ENCODE data around the gene MRTFA. TPM values are rescaled to one million over a fixed set of nuclear protein-coding genes. Genes with fewer than 3 reads are reported as not detected.

The MRTFA gene
- total RNA-seq, 3 donors from 2014 or later: 32.4 to 45.3 (median 35.0) TPM

DNA sequence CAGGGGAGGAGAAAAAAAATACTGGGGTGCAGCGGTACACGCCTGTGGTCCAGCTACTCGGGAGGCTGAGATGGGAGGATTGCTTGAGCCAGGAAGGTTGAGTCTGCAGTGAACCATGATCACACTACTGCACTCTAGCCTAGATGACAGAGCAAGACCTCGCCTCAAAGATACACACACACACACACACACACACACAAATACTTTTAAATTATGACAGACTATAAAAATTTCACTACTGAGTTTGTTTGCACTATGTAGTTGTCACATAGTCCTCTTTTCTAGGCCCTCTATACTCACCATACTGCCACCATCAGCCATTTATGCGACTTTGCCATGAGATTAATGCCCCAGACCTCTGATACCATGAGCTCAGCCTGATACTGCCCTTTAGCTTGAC lies 109.6 kb downstream of the MRTFA start:
- TF ChIP-seq, protein P1, sequence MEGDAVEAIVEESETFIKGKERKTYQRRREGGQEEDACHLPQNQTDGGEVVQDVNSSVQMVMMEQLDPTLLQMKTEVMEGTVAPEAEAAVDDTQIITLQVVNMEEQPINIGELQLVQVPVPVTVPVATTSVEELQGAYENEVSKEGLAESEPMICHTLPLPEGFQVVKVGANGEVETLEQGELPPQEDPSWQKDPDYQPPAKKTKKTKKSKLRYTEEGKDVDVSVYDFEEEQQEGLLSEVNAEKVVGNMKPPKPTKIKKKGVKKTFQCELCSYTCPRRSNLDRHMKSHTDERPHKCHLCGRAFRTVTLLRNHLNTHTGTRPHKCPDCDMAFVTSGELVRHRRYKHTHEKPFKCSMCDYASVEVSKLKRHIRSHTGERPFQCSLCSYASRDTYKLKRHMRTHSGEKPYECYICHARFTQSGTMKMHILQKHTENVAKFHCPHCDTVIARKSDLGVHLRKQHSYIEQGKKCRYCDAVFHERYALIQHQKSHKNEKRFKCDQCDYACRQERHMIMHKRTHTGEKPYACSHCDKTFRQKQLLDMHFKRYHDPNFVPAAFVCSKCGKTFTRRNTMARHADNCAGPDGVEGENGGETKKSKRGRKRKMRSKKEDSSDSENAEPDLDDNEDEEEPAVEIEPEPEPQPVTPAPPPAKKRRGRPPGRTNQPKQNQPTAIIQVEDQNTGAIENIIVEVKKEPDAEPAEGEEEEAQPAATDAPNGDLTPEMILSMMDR (IDR thresholded peaks at IDR 0.05): no peak
- ATAC-seq (peak; percentile 89), DNase-seq (no peak)
- Histone ChIP-seq H3K4me1 (ENCODE audit: low read depth) (peaks cover 9% of the 10 kb centered on the region), H3K4me3 (no peak overlapping the region), H3K36me3 (ENCODE audit: low read depth) (no peaks in the 10 kb centered on the region), H3K9me3 (no peaks in the 10 kb centered on the region)
- intact Hi-C loops (cut with DNase I, micrococcal nuclease): no loop called here

- DNase-seq (peak; percentile 60 to 71 (median 63)), ATAC-seq (peak; percentile 48)
- Histone ChIP-seq H3K4me3 (no peak overlapping the region), H3K9me3 (no peaks in the 10 kb centered on the region), H3K36me3 (ENCODE audit: low read depth) (no peaks in the 10 kb centered on the region), H3K4me1 (ENCODE audit: low read depth) (peaks cover 9% of the 10 kb centered on the region)
- intact Hi-C loops (cut with DNase I, micrococcal nuclease): no loop called here
- TF ChIP-seq, protein P1 (IDR thresholded peaks at IDR 0.05): peak; percentile 60
Observed at GRCh38 chr22:40525250-40525884, 111.2 kb downstream of the MRTFA start.

DNA sequence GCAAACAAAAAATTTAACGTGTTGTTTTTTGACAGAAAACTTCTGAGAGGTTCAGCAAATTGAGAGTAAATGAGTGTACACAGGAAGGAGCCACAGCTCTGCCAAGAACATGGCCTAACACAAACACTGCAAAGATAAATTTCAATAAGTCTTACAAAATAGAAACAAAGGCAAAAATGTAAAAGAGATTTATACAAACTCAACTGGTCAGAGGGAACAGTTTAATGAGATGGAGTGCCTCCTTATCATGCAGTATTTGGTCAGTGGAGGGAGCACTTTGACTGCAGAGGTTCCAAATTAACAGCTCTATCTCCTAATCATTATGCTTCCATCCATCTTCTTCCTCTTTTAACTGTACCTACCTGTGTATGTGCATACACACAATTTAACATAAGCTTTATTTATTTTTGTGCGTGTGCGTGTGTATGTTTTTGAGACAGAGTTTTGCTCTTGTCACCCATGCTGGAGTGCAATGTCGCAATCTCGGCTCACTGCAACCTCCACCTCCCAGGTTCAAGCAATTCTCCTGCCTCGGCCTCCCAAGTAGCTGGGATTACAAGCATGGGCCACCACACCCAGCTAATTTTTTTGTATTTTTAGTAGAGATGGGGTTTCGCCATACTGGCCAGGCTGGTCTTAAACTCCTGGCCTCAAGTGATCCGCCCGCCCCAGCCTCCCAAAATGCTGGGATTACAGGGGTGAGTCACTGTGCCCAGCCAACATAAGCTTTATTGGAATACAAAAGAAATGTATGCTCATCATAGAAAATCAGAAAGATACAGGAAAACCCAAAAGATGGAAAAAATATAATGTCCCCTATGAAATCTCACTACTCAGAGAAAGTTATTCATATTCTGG lies 111.9 kb downstream of the MRTFA start:
- H3K4me1 ChIP-seq (ENCODE audit: low read depth): peaks cover 14% of the 10 kb centered on the region
- TF ChIP-seq, protein P1 (IDR thresholded peaks at IDR 0.05): no peak
- H3K4me3 ChIP-seq: no peak overlapping the region
- H3K9me3 ChIP-seq: no peaks in the 10 kb centered on the region
- ATAC-seq: no peak
- no peak for DNase-seq
- no peaks in the 10 kb centered on the region for H3K36me3 ChIP-seq (ENCODE audit: low read depth)
- intact Hi-C loops (cut with DNase I, micrococcal nuclease): no loop called here

DNA sequence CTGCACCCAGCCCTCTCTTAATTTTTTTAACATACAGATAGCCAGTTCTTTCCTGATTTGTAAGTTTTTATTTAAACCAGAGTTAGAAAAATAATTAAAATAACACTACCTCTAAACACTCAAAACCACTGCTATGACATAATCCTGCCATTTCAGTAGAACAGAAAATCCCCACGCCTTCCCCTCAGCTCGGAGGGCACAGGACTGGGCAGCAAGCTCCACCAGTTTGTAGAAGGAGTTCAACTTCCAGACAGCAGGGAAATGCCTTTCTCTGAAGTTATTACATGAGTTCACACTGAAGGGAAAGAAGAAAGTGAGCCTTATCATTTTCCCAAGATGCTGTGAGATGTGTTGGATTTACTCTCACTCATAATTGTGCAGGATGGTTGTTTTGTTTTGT lies 114.4 kb downstream of the MRTFA start:
- Histone ChIP-seq H3K9me3 (no peaks in the 10 kb centered on the region), H3K4me3 (no peak overlapping the region), H3K36me3 (ENCODE audit: low read depth) (no peaks in the 10 kb centered on the region), H3K4me1 (ENCODE audit: low read depth) (peaks cover 17% of the 10 kb centered on the region)
- ATAC-seq (no peak), DNase-seq (no peak)
- TF ChIP-seq, protein P1 (IDR thresholded peaks at IDR 0.05): no peak
- intact Hi-C loops (cut with DNase I, micrococcal nuclease): no loop called here

- H3K4me3 ChIP-seq: no peak overlapping the region
- H3K36me3 ChIP-seq (ENCODE audit: low read depth): no peaks in the 10 kb centered on the region
- H3K4me1 ChIP-seq (ENCODE audit: low read depth): peaks cover 10% of the 10 kb centered on the region
- DNase-seq (no peak), ATAC-seq (no peak)
- TF ChIP-seq, protein P1 (IDR thresholded peaks at IDR 0.05): no peak
- intact Hi-C loops (cut with DNase I, micrococcal nuclease): no loop called here
- H3K9me3 ChIP-seq: no peaks in the 10 kb centered on the region
Observed at GRCh38 chr22:40521046-40521445, 115.5 kb downstream of the MRTFA start.

All from mucosa of descending colon (tissue), 3 donors.